IMR-90 (cell line): ENCODE measurements around the gene BMP8A. TPM values are rescaled to one million over a fixed set of nuclear protein-coding genes. Genes with fewer than 3 reads are reported as not detected.

Experiments used
- ATAC-seq: fragments of 200-7000 bp; cut with Tn5 transposase; 2 replicates; pipeline ENCODE4 v1.9.1; 2020; ENCODE audit warnings: low read depth, mild to moderate bottlenecking, moderate library complexity
- BruUV-seq: library from RNA; stranded (reverse); fragments of 400-500 nt; replicated peaks from 2 replicates; lab custom pipeline; 2021; lab: Mats Ljungman, UMichigan
- CTCF ChIA-PET: fragments of 300-600 bp; formaldehyde crosslinking; extraction: SDS; loops from one replicate; lab custom pipeline; 2021; ENCODE audit warnings: antibody characterized with exemption; lab: Yijun Ruan, JAX
- POLR2A ChIA-PET: fragments of 300-600 bp; sonication (Branson Sonifier 250); formaldehyde crosslinking; loops from one replicate; lab custom pipeline; 2022; ENCODE audit warnings: antibody characterized with exemption; ENCODE audit not compliant: unreplicated experiment; lab: Charles Lee
- DNase-seq: peaks from one replicate; pipeline ENCODE4 v3.0.0; 2013
- H2AFZ ChIP-seq: replicated peaks from 2 replicates; pipeline ENCODE3; 2013; ENCODE audit warnings: low read length, mild to moderate bottlenecking; ENCODE audit not compliant: poor library complexity
- H2AK5ac ChIP-seq: 2 replicates; pipeline ENCODE4 v1.6.1; 2013; ENCODE audit warnings: low read depth, low read length, inconsistent platforms
- H2AK9ac ChIP-seq: replicated peaks from 2 replicates; pipeline ENCODE3; 2013; ENCODE audit warnings: mild to moderate bottlenecking, low read depth, low read length, moderate library complexity; ENCODE audit not compliant: poor library complexity
- H2BK120ac ChIP-seq: 2 replicates; pipeline ENCODE4 v1.6.1; 2013; ENCODE audit warnings: low read depth, low read length, inconsistent platforms
- H2BK15ac ChIP-seq: 3 replicates; pipeline ENCODE4 v1.6.1; 2013; ENCODE audit warnings: low read depth, low read length, inconsistent platforms
- H2BK20ac ChIP-seq: 2 replicates; pipeline ENCODE4 v1.6.1; 2013; ENCODE audit warnings: low read depth, mild to moderate bottlenecking, inconsistent platforms, low read length, moderate library complexity
- H2BK5ac ChIP-seq: 2 replicates; pipeline ENCODE4 v1.6.1; 2013; ENCODE audit warnings: mild to moderate bottlenecking, low read depth, low read length, inconsistent platforms; ENCODE audit not compliant: poor library complexity, severe bottlenecking
- H3K14ac ChIP-seq: replicated peaks from 2 replicates; pipeline ENCODE4 v1.6.1; 2013; ENCODE audit warnings: low read depth, low read length, inconsistent platforms
- H3K18ac ChIP-seq: 2 replicates; pipeline ENCODE4 v1.6.1; 2013; ENCODE audit warnings: low read depth, low read length, control low read depth
- H3K23ac ChIP-seq: 2 replicates; pipeline ENCODE4 v1.6.1; 2013; ENCODE audit warnings: low read depth, low read length, inconsistent platforms
- H3K27ac ChIP-seq: 2 replicates; pipeline ENCODE4 v1.5.1; 2013; ENCODE audit warnings: mild to moderate bottlenecking, control low read depth, low read length; ENCODE audit not compliant: insufficient read depth
- H3K27me3 ChIP-seq: 2 replicates; pipeline ENCODE4 v1.6.1; 2013; ENCODE audit warnings: low read length; ENCODE audit not compliant: control insufficient read depth, insufficient read depth
- H3K36me3 ChIP-seq: 2 replicates; pipeline ENCODE4 v1.6.1; 2013; ENCODE audit warnings: low read length, mixed read lengths; ENCODE audit not compliant: control insufficient read depth, insufficient read depth
- H3K4ac ChIP-seq: 2 replicates; pipeline ENCODE4 v1.6.1; 2013; ENCODE audit warnings: low read depth, low read length, inconsistent platforms
- H3K4me1 ChIP-seq: 2 replicates; pipeline ENCODE4 v1.6.1; 2013; ENCODE audit warnings: low read length, mixed read lengths; ENCODE audit not compliant: control insufficient read depth, insufficient read depth
- H3K4me2 ChIP-seq: 2 replicates; pipeline ENCODE4 v1.6.1; 2013; ENCODE audit warnings: low read depth, mild to moderate bottlenecking, control low read depth, low read length, moderate library complexity
- H3K4me3 ChIP-seq: 2 replicates; pipeline ENCODE4 v1.5.1; 2013; ENCODE audit warnings: low read depth, mild to moderate bottlenecking, control low read depth, low read length, moderate library complexity; ENCODE audit not compliant: insufficient read depth
- H3K56ac ChIP-seq: 2 replicates; pipeline ENCODE4 v1.6.1; 2013; ENCODE audit warnings: low read length, inconsistent platforms; ENCODE audit not compliant: insufficient read depth; ENCODE audit errors: extremely low read depth
- H3K79me1 ChIP-seq, 2 experiments: 2 replicates each; pipeline ENCODE4 v1.6.1; 2013; ENCODE audit warnings: low read length in 2 of 2, inconsistent platforms in 1 of 2, low read depth in 1 of 2
- H3K9ac ChIP-seq: 2 replicates; pipeline ENCODE4 v1.6.1; 2013; ENCODE audit warnings: low read depth, low read length, control low read depth
- H3K9me1 ChIP-seq: 2 replicates; pipeline ENCODE4 v1.6.1; 2013; ENCODE audit warnings: low read length, inconsistent platforms; ENCODE audit not compliant: insufficient read depth
- H3K9me3 ChIP-seq: 2 replicates; pipeline ENCODE4 v1.6.1; 2013; ENCODE audit warnings: low read length; ENCODE audit not compliant: control insufficient read depth, insufficient read depth
- H4K20me1 ChIP-seq: 2 replicates; pipeline ENCODE4 v1.6.1; 2013; ENCODE audit warnings: low read length, inconsistent platforms; ENCODE audit not compliant: insufficient read depth
- H4K5ac ChIP-seq: 2 replicates; pipeline ENCODE4 v1.6.1; 2013; ENCODE audit warnings: mild to moderate bottlenecking, low read depth, low read length, control low read depth
- H4K8ac ChIP-seq, 2 experiments: 2 replicates each; pipeline ENCODE4 v1.6.1; 2013; ENCODE audit warnings: low read depth in 2 of 2, low read length in 2 of 2, control low read depth in 1 of 2, inconsistent platforms in 1 of 2
- H4K91ac ChIP-seq: 2 replicates; pipeline ENCODE4 v1.6.1; 2013; ENCODE audit warnings: low read depth, low read length, inconsistent platforms; ENCODE audit not compliant: insufficient read depth
- MAFK ChIP-seq: IDR thresholded peaks from 2 replicates; pipeline ENCODE4 v1.6.1; 2012; ENCODE audit warnings: low read depth, low read length, improper control_type of control experiment
- USF2 ChIP-seq: fragments of 150-350 bp; IDR thresholded peaks from 2 replicates; pipeline ENCODE4 v1.6.1; 2017; ENCODE audit warnings: mild to moderate bottlenecking, antibody characterized with exemption, low read length, low read depth
- WGBS, 2 experiments: methylation state at CpG; one replicate each; pipeline versions ENCODE4 v1.1.5 to v1.1.7; 2013; ENCODE audit warnings: missing lambda C conversion rate in 2 of 2; ENCODE audit not compliant: insufficient read length in 1 of 2; ENCODE audit errors: extremely low coverage in 2 of 2; 5-methylcytosine and 5-hydroxymethylcytosine counted together
- dilution Hi-C: fragments of 300-500 bp; cut with HindIII; formaldehyde crosslinking; loops from one replicate; pipeline ENCODE4 v1.14.3; 2018; ENCODE audit warnings: low sequenced_read_pairs; ENCODE audit not compliant: unreplicated experiment
- in situ Hi-C: fragments of 300-500 bp; cut with MboI; formaldehyde crosslinking; loops from 3 replicates; pipeline ENCODE4 v1.14.3; 2019; ENCODE audit warnings: low sequenced_read_pairs, inconsistent platforms, mixed read lengths
- intact Hi-C: fragments of 100-400 bp; cut with micrococcal nuclease; formaldehyde crosslinking; loops from 2 replicates; pipeline ENCODE4 v1.10.0; 2022
- polyA plus RNA-seq, 3 experiments: library from polyadenylated mRNA; depleted of rRNA; stranded (reverse); fragments of >200 nt; gene quantifications; 2 replicates each; pipeline ENCODE4 v1.2.3, GENCODE V29; 2012; ENCODE audit warnings: low replicate concordance in 1 of 3
- total RNA-seq: library from RNA; depleted of rRNA; stranded (reverse); fragments of >200 nt; gene quantifications from 2 replicates; pipeline ENCODE4 v1.2.3, GENCODE V29; 2012

Gene BMP8A
- total and polyA plus RNA-seq, 2 of the 4 experiments (the other 2 are of a cell fraction): not detected

GRCh38 chr1:39570477-39571177 lies 79.2 kb downstream of the BMP8A start:
- dilution Hi-C loops: no loop called here

More at GRCh38 chr1:39570477-39571177, 79.2 kb downstream of the BMP8A start:
- Histone ChIP-seq H3K4me1 (peaks cover 13% of the 10 kb centered on the region), H3K4ac (no peak overlapping the region), H2BK5ac (no peak overlapping the region), H4K20me1 (peaks cover 82% of the 10 kb centered on the region), H3K23ac (no peak overlapping the region), H3K14ac (no peak overlapping the region), H4K8ac (no peak overlapping the region), H3K56ac (no peak overlapping the region), H3K18ac (no peak overlapping the region), H2BK15ac (no peak overlapping the region), H2BK20ac (no peak overlapping the region), H4K91ac (no peak overlapping the region), H3K36me3 (peaks cover 69% of the 10 kb centered on the region), H3K9ac (no peak overlapping the region), H2AK9ac (no peak overlapping the region), H4K5ac (no peak overlapping the region), H3K4me3 (no peak overlapping the region), H3K4me2 (no peak overlapping the region), H3K27me3 (no peaks in the 10 kb centered on the region), H3K79me1 (peaks cover 47 to 75% of the 10 kb centered on the region in 2 experiments), H3K27ac (no peak overlapping the region), H2AK5ac (no peak overlapping the region), H2AFZ (no peak overlapping the region), H2BK120ac (no peak overlapping the region), H3K9me1 (peaks cover 9% of the 10 kb centered on the region), H3K9me3 (no peaks in the 10 kb centered on the region)
- no peak for DNase-seq
- intact Hi-C loops: no loop called here
- TF ChIP-seq MAFK (no peak), USF2 (no peak)
- no peak for ATAC-seq
- ChIA-PET CTCF (no interaction called here), POLR2A (no interaction called here)
- 100% methylated on average over 4 of the region's 11 CpGs; no CpG with 5 or more reads in 1 of the 2 experiments for WGBS, 2 experiments
- BruUV-seq: no TSS peak
- in situ Hi-C loops: no loop called here
